H54 (cell line): ENCODE data around the gene DYDC2.
"Not testable (repeated sequence)": the region's sequence is repeated elsewhere in the genome, so short reads cannot be mapped to it uniquely, and the experiment has no call there.

Experiments
- DNase-seq: peaks from one replicate; pipeline ENCODE4 v3.0.0; 2011; ENCODE audit warnings: low spot score, mixed read lengths; ENCODE audit not compliant: insufficient read length
- FAIRE-seq: peaks from 3 replicates; lab custom pipeline; 2011; peaks lifted over from hg19 to GRCh38; lab: Jason Lieb, UNC
- POLR2A ChIP-seq: IDR thresholded peaks from 2 replicates; pipeline ENCODE4 v1.6.1; 2011; ENCODE audit warnings: low read depth, mild to moderate bottlenecking, low read length

DYDC2 gene

DNA sequence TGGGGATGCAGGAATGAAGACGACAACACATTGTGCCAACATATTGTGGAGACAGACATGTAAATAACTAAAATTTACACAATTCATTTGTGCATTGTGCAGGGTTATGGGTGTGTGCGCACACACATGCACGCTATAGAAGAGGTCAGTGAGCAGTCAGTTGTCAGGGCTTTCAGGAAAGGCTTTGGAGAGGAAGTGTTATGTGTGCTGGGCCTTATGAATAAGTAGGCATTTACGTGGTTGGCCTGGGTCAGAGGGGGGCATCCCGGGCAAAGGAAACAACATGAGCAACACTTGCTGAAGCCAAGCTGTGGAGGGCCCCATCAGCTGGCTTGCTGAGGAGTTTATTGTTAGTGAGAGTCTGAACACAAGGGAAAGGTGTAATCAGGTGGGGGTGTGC, 55.9 kb downstream of the DYDC2 start:
- no peak for FAIRE-seq
- TF ChIP-seq POLR2A = no peak
- DNase-seq = no peak

GRCh38 chr10:80413271-80413996, 56.9 kb downstream of the DYDC2 start:
- DNase-seq = no peak
- no peak for FAIRE-seq
- TF ChIP-seq POLR2A = no peak

DNA sequence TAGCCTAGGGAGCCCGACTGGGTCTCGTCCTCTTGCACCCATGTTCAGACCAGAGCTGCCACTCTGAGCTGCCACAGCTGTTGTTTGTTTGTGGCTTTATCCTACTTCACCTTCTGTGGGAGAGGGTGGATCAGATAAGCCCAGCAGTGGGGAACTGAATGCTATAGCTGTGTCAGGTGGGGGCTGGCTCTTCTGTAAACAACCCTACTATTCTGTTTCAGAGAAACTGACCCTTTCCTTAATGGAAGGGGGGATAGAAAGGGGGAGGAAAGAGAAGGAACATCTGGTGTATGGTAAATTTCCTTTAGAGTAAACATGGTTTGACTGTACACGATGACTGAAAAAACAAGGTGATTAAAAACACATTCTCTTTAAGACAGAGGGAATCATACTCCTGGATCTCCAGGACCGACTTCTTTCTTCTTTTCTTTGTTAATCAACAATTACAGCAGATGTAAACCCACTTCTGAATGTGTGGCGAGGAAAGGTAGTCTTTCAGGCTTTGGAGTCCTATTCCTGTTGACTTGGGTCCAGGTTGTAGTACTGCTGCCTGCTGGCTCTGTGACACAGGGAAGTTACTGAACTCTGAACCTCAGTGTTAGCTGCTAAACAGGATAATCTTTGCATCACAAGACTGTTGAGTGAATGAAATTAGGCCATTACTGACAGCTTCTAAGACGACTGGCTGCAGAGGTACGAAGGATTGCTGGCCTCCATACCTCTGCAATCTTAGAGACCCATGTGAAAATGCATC, 57.7 kb downstream of the DYDC2 start:
- no peak for DNase-seq
- TF ChIP-seq POLR2A = no peak
- FAIRE-seq = no peak

DNA sequence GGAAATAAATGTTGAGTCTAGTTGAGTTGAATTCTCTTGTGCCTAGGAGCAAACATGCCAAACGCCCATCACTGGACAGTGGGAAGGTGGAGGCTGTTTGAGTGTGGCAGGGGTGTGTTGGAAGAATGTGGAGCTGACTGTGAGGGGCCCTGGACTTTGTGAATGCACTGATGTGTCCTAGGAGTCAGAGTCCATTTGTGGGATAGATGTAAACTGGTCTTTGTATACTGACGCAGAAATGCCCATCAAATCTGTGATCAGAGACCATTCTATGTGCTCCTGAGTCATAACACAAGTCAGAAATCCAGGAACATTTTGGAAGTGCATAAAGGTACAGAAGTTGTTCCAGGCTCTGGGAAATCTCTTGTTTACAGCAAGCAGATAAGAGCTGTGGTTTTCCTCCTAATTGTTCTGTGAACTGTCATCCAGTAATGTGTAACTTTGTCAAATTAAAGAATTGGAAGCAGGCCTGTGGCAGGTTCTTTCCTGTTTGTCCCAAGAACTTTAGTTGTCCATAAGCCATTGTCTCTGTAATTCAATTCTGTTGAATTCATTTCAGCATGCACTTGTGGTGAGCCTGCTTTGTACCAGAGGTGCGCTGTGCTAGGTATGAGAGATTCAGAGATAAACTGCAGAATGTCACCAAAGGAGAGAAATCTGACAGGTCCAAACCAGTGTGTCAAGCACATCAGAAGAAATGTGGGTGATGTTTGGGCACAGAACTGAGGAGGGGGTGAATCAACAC, 59.3 kb downstream of the DYDC2 start:
- FAIRE-seq = no peak
- no peak for TF ChIP-seq POLR2A
- DNase-seq = no peak

DNA sequence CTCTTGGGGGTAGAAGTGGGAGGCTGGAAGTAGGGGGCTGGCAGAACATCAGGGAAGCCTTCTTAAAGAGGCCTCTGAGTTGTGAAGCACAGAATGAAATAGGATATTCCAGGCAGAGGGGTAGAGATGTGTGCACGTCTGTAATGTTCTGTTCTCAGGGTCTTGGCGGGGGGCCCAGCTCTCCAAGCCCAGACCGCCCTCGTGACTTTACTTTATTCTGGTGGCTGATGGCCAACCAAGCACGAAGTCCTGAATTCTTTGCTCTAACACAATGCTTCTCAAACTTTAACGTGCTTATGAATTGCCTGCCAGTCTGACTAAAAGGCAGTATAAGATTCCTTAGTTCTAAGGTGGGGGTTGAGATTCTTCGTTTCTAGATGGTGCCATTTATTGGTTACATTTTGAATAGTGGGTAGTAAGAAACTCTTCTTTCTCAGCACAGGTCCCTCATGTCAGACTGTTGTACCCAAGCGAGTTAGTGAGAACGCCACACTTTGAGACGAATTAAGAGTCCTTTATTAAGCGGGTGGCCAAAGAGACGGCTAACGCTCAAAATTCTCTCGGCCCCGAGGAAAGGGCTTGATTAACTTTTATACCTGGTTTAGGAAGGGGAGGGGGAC, 60.0 kb downstream of the DYDC2 start:
- TF ChIP-seq POLR2A = no peak
- DNase-seq (no peak), FAIRE-seq (no peak)

GRCh38 chr10:80417256-80417655, 60.7 kb downstream of the DYDC2 start:
- DNase-seq, FAIRE-seq: not testable (repeated sequence)
